Spleen (tissue), 11 donors: ENCODE data around the gene ATP2B2. TPM values are rescaled to one million over a fixed set of nuclear protein-coding genes. Genes with fewer than 3 reads are reported as not detected.

Source experiments
- DNase-seq: peaks from one replicate; pipeline ENCODE4 v3.0.0-alpha.2; 2020
- H3K27ac ChIP-seq, 8 donors: fragments of 200-600 bp; sonication (generic) in 7 of 8; 1 replicate in 4 of 8; 2 replicates in 4 of 8; pipeline versions ENCODE4 v1.5.0 to v1.8.0; 2016 to 2021; ENCODE audit warnings: inconsistent platforms in 4 of 8, mild to moderate bottlenecking in 4 of 8, moderate library complexity in 1 of 8
- H3K27me3 ChIP-seq, 7 donors: fragments of 200-600 bp; sonication (generic) in 6 of 7; replicated peaks in 1 of 7; 1 replicate in 4 of 7; 2 replicates in 3 of 7; pipeline versions ENCODE4 v1.5.0 to v1.8.0; 2016 to 2021; ENCODE audit warnings: inconsistent platforms in 3 of 7, mild to moderate bottlenecking in 1 of 7
- H3K36me3 ChIP-seq, 6 donors: fragments of 200-600 bp; sonication (generic) in 5 of 6; 1 replicate in 4 of 6; 2 replicates in 2 of 6; pipeline versions ENCODE4 v1.5.0 to v1.8.0; 2016 to 2021; ENCODE audit warnings: inconsistent platforms in 2 of 6
- H3K4me1 ChIP-seq, 6 donors: fragments of 200-600 bp; sonication (generic) in 5 of 6; 1 replicate in 3 of 6; 2 replicates in 3 of 6; pipeline versions ENCODE4 v1.5.0 to v1.8.0; 2016 to 2021; ENCODE audit warnings: inconsistent platforms in 3 of 6
- H3K4me3 ChIP-seq, 8 donors: fragments of 200-600 bp; sonication (generic) in 7 of 8; 1 replicate in 4 of 8; 2 replicates in 4 of 8; pipeline versions ENCODE4 v1.5.0 to v1.8.0; 2016 to 2021; ENCODE audit warnings: inconsistent platforms in 4 of 8, mild to moderate bottlenecking in 4 of 8, moderate library complexity in 2 of 8
- H3K9me3 ChIP-seq, 8 donors: fragments of 200-600 bp; sonication (generic) in 7 of 8; 1 replicate in 4 of 8; 2 replicates in 4 of 8; pipeline versions ENCODE4 v1.5.0 to v1.8.0; 2016 to 2021; ENCODE audit warnings: inconsistent platforms in 4 of 8
- POLR2A ChIP-seq, 3 donors: fragments of 450-650 bp; IDR thresholded peaks; one replicate each; pipeline ENCODE4 v1.5.1; 2017; ENCODE audit warnings: antibody characterized with exemption in 3 of 3, mild to moderate bottlenecking in 1 of 3
- POLR2AphosphoS5 ChIP-seq, 3 donors: sonication (generic); formaldehyde crosslinking; IDR thresholded peaks; one replicate each; pipeline ENCODE4 v1.5.1; 2017; ENCODE audit warnings: antibody characterized with exemption in 3 of 3
- WGBS, 5 donors: extraction: QIAGEN DNeasy Blood & Tissue Kit in 3 of 5; methylation state at CpG; one replicate each; pipeline versions ENCODE4 v1.1.5 to v1.1.7; 2013 to 2018; 5-methylcytosine and 5-hydroxymethylcytosine counted together
- intact Hi-C: fragments of 100-400 bp; cut with DNase I; formaldehyde crosslinking; loops from one replicate; pipeline ENCODE4 v1.15.0; 2023; ENCODE audit warnings: low total_unique reads
- polyA plus RNA-seq, 3 donors: library from polyadenylated mRNA; stranded (reverse); fragments of 200-250 nt; gene quantifications; one replicate each; pipeline ENCODE4 v1.2.1, GENCODE V29; 2013
- total RNA-seq, 7 donors: library from RNA; depleted of rRNA in 3 of 7; stranded (reverse); fragments of >200 nt in 3 of 7; fragmentation: NEBNext Ultra II Directional in 4 of 7; extraction: Animal tissue kit (Norgen Biotek cat#: 25700) in 4 of 7; gene quantifications; one replicate each; pipeline versions ENCODE4 v1.1.0 to v1.2.1, GENCODE V29; 2016 to 2021
- TF ChIP-seq, protein P1 (sequence below), 11 experiments: fragments of 200-600 bp in 7 of 11; fragments of 450-650 bp in 4 of 11; sonication (generic) in 4 of 11; IDR thresholded peaks in 8 of 11; conservative IDR thresholded peaks in 3 of 11; 1 replicate in 7 of 11; 2 replicates in 4 of 11; pipeline versions ENCODE4 v1.4.0 to v1.8.0; 2016 to 2021; ENCODE audit warnings: antibody characterized with exemption in 11 of 11, inconsistent platforms in 4 of 11, mild to moderate bottlenecking in 1 of 11
- donor health status: healthy with polysubstance abuse.
- donor health status: DM: no; HTN: no; CAD: no; lungs with moderate emphysema.
- donor health status: DM: no; HTN: no; CAD: no.
- donor health status: Bipolar disorder and iron deficiency.
- donor health status: healthy.
- donor health status: DM: no; HTN: no; CAD: no.
- donor health status: DM: yes; HTN: yes; CAD: no.

ATP2B2 gene
- total and polyA plus RNA-seq, 10 donors = 0.02 to 1.5 (median 0.24) TPM; not detected in 2

DNA sequence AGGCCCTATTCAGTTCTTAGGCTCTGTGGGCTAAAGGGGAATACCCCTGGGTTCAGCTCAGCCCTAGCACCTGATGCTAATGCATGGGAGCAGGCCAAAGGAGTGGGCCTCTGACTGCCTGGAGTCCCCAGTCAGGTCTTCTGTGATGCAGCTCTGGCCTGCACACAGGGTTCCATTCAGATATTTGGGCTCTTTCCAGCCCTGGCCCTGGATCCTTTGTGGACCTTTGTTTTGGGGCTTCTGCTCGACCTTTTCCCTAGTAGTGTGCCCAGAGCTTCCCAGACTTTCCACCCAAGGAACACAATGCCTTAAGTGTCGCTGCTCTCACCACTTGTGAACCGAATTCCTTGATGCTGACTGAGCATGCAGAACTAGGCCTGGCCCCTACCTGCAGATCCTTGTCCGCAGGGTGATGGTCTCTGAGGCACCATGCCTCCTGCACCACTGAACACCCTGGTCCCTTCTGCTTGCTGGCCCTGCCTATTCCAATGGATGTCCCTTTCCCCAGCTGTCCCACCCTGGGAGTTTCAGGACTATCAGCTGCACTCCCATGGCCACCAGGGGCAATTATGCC, 189.5 kb downstream of the ATP2B2 start:
- Histone ChIP-seq H3K9me3 (no peaks in the 10 kb centered on the region), H3K27me3 (no peaks in the 10 kb centered on the region), H3K36me3 (peaks cover 0 to 85% (median 76%) of the 10 kb centered on the region in 6 donors), H3K27ac (no peak overlapping the region), H3K4me3 (no peak overlapping the region), H3K4me1 (peaks cover 7 to 38% (median 27%) of the 10 kb centered on the region in 6 donors)
- 91 to 97% (median 95%) methylated on average over 4 of the region's 4 CpGs for WGBS, 5 donors
- intact Hi-C loops = no loop called here
- no peak for DNase-seq
- peak in 1 of 3 donors; percentile 26 for TF ChIP-seq POLR2AphosphoS5 (IDR thresholded peaks at IDR 0.05)
- TF ChIP-seq, protein P1, sequence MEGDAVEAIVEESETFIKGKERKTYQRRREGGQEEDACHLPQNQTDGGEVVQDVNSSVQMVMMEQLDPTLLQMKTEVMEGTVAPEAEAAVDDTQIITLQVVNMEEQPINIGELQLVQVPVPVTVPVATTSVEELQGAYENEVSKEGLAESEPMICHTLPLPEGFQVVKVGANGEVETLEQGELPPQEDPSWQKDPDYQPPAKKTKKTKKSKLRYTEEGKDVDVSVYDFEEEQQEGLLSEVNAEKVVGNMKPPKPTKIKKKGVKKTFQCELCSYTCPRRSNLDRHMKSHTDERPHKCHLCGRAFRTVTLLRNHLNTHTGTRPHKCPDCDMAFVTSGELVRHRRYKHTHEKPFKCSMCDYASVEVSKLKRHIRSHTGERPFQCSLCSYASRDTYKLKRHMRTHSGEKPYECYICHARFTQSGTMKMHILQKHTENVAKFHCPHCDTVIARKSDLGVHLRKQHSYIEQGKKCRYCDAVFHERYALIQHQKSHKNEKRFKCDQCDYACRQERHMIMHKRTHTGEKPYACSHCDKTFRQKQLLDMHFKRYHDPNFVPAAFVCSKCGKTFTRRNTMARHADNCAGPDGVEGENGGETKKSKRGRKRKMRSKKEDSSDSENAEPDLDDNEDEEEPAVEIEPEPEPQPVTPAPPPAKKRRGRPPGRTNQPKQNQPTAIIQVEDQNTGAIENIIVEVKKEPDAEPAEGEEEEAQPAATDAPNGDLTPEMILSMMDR (IDR thresholded peaks at IDR 0.05 in 8 of 11, conservative IDR thresholded peaks at IDR 0.05 in 3 of 11) = no peak

DNA sequence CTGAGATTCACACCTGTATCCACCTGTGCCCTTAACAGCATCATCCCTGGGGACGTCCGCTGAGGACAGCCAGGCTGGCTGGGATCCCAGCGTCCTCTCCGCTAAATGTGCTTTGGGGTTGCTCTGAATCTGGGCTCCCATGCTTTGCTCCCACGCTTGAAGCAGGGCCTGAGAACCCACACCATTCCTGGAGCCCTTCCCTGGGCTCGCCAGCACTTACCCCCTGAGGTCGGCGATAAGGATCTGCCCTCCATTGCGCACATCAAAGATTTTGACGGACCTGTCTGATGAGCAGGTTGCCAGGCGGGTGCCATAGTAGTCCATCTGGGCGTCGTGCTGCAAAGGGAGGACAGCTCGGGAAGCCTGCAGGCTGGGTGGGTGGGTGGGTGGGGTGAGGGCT, 190.3 kb downstream of the ATP2B2 start:
- no peak for DNase-seq
- no peak overlapping the region for H3K4me3 ChIP-seq
- intact Hi-C loops = no loop called here
- no peaks in the 10 kb centered on the region for H3K27me3 ChIP-seq
- peaks cover 0 to 92% (median 83%) of the 10 kb centered on the region in 6 donors for H3K36me3 ChIP-seq
- H3K4me1 ChIP-seq = peaks cover 5 to 32% (median 22%) of the 10 kb centered on the region in 6 donors
- 93 to 96% (median 94%) methylated on average over 7 to 14 of the region's 14 CpGs for WGBS, 5 donors
- TF ChIP-seq POLR2AphosphoS5 (IDR thresholded peaks at IDR 0.05) = peak in 1 of 3 donors; percentile 19
- no peak for TF ChIP-seq POLR2A (IDR thresholded peaks at IDR 0.05)
- TF ChIP-seq, protein P1 (IDR thresholded peaks at IDR 0.05 in 8 of 11, conservative IDR thresholded peaks at IDR 0.05 in 3 of 11) = no peak
- no peak overlapping the region for H3K27ac ChIP-seq
- no peaks in the 10 kb centered on the region for H3K9me3 ChIP-seq

GRCh38 chr3:10312861-10313260, 192.5 kb downstream of the ATP2B2 start:
- no peak for TF ChIP-seq POLR2A (IDR thresholded peaks at IDR 0.05)
- TF ChIP-seq POLR2AphosphoS5 (IDR thresholded peaks at IDR 0.05) = no peak
- TF ChIP-seq, protein P1 (IDR thresholded peaks at IDR 0.05 in 8 of 11, conservative IDR thresholded peaks at IDR 0.05 in 3 of 11) = no peak
- Histone ChIP-seq H3K27ac (peak overlapping the region in 1 of 8 donors; percentile 3), H3K9me3 (no peaks in the 10 kb centered on the region), H3K27me3 (no peaks in the 10 kb centered on the region), H3K36me3 (peaks cover 0 to 100% (median 88%) of the 10 kb centered on the region in 6 donors), H3K4me3 (no peak overlapping the region), H3K4me1 (peaks cover 0 to 20% (median 6%) of the 10 kb centered on the region in 6 donors)
- intact Hi-C loops = no loop called here
- no peak for DNase-seq
- WGBS, 5 donors = 59 to 77% (median 74%) methylated on average over 3 of the region's 3 CpGs

- DNase-seq = no peak
- intact Hi-C loops = no loop called here
- peak in 1 of 3 donors; percentile 10 for TF ChIP-seq POLR2AphosphoS5 (IDR thresholded peaks at IDR 0.05)
- TF ChIP-seq, protein P1 (IDR thresholded peaks at IDR 0.05 in 8 of 11, conservative IDR thresholded peaks at IDR 0.05 in 3 of 11) = no peak
- 88 to 94% (median 90%) methylated on average over 10 of the region's 10 CpGs for WGBS, 5 donors
- no peaks in the 10 kb centered on the region for H3K27me3 ChIP-seq
- no peaks in the 10 kb centered on the region for H3K9me3 ChIP-seq
- peaks cover 0 to 15% (median 3%) of the 10 kb centered on the region in 6 donors for H3K4me1 ChIP-seq
- H3K4me3 ChIP-seq = no peak overlapping the region
- peak overlapping the region in 1 of 8 donors; percentile 3 for H3K27ac ChIP-seq
- H3K36me3 ChIP-seq = peaks cover 0 to 100% (median 88%) of the 10 kb centered on the region in 6 donors
These were observed 193.0 kb downstream of the ATP2B2 start for GRCh38 chr3:10312391-10312790.
